ENCODE data around the gene MICAL2. TPM values are rescaled to one million over a fixed set of nuclear protein-coding genes. Genes with fewer than 3 reads are reported as not detected.
A peak's percentile ranks its signal among the peaks of the same experiment; 100 is the strongest.

Gene MICAL2
- total RNA-seq, 4 donors from 2014 or later = 24.7 to 53.7 (median 37.0) TPM

GRCh38 chr11:12098601-12099000 lies 11.8 kb upstream of the MICAL2 start:
- Histone ChIP-seq H3K27ac (no peak overlapping the region), H3K4me3 (no peak overlapping the region), H3K36me3 (no peaks in the 10 kb centered on the region), H3K9me3 (no peaks in the 10 kb centered on the region), H3K27me3 (peaks cover 10 to 24% (median 15%) of the 10 kb centered on the region in 3 donors), H3K4me1 (no peaks in the 10 kb centered on the region)
- DNase-seq = no peak
- TF ChIP-seq, protein P1, sequence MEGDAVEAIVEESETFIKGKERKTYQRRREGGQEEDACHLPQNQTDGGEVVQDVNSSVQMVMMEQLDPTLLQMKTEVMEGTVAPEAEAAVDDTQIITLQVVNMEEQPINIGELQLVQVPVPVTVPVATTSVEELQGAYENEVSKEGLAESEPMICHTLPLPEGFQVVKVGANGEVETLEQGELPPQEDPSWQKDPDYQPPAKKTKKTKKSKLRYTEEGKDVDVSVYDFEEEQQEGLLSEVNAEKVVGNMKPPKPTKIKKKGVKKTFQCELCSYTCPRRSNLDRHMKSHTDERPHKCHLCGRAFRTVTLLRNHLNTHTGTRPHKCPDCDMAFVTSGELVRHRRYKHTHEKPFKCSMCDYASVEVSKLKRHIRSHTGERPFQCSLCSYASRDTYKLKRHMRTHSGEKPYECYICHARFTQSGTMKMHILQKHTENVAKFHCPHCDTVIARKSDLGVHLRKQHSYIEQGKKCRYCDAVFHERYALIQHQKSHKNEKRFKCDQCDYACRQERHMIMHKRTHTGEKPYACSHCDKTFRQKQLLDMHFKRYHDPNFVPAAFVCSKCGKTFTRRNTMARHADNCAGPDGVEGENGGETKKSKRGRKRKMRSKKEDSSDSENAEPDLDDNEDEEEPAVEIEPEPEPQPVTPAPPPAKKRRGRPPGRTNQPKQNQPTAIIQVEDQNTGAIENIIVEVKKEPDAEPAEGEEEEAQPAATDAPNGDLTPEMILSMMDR (IDR thresholded peaks at IDR 0.05 in 4 of 5, conservative IDR thresholded peaks at IDR 0.05 in 1 of 5) = no peak
- TF ChIP-seq POLR2A (IDR thresholded peaks at IDR 0.05) = no peak
- ATAC-seq = no peak
- in situ Hi-C loops (cut with MboI; ENCODE audit: low sequenced_read_pairs in 4 of 4) (no loop called here), intact Hi-C loops (cut with DNase I; ENCODE audit: low total_unique reads) (no loop called here)

- H3K27me3 ChIP-seq = peaks cover 10 to 24% (median 15%) of the 10 kb centered on the region in 3 donors
- intact Hi-C loops (cut with DNase I; ENCODE audit: low total_unique reads) = no loop called here
- H3K4me3 ChIP-seq = no peak overlapping the region
- no peak for TF ChIP-seq POLR2A (IDR thresholded peaks at IDR 0.05)
- TF ChIP-seq, protein P1 (IDR thresholded peaks at IDR 0.05 in 4 of 5, conservative IDR thresholded peaks at IDR 0.05 in 1 of 5) = no peak
- ATAC-seq = no peak
- in situ Hi-C loops (cut with MboI; ENCODE audit: low sequenced_read_pairs in 4 of 4) = no loop called here
- H3K9me3 ChIP-seq = no peaks in the 10 kb centered on the region
- no peak overlapping the region for H3K27ac ChIP-seq
- no peaks in the 10 kb centered on the region for H3K4me1 ChIP-seq
- DNase-seq = no peak
- no peaks in the 10 kb centered on the region for H3K36me3 ChIP-seq
Measured at GRCh38 chr11:12099132-12099873, 11.1 kb upstream of the MICAL2 start.

DNA sequence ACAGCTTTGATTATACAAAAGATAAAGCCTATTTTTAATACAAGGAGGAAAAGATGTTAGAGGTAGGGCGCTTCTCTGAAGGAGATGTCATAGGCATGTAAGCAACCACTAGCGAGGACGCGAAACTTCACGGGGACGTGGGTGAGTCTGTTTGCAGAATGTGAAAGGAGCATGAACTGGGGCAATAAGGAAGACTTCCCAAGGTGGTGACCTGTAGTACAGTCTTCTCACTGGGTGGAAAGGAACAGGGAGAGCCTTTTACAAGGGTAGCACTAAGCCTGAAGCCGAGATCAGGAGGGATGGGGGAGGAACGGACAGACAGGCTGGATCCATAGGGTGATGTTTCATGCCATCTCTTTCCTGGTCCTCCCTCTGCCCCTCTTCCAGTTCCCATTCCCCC lies 10.0 kb upstream of the MICAL2 start:
- H3K27ac ChIP-seq = no peak overlapping the region
- ATAC-seq = no peak
- no peaks in the 10 kb centered on the region for H3K9me3 ChIP-seq
- no peak overlapping the region for H3K4me3 ChIP-seq
- DNase-seq = no peak
- H3K36me3 ChIP-seq = no peaks in the 10 kb centered on the region
- peaks cover 10 to 24% (median 15%) of the 10 kb centered on the region in 3 donors for H3K27me3 ChIP-seq
- in situ Hi-C loops (cut with MboI; ENCODE audit: low sequenced_read_pairs in 4 of 4) (no loop called here), intact Hi-C loops (cut with DNase I; ENCODE audit: low total_unique reads) (no loop called here)
- H3K4me1 ChIP-seq = no peaks in the 10 kb centered on the region
- TF ChIP-seq, protein P1 (IDR thresholded peaks at IDR 0.05 in 4 of 5, conservative IDR thresholded peaks at IDR 0.05 in 1 of 5) = no peak
- no peak for TF ChIP-seq POLR2A (IDR thresholded peaks at IDR 0.05)

DNA sequence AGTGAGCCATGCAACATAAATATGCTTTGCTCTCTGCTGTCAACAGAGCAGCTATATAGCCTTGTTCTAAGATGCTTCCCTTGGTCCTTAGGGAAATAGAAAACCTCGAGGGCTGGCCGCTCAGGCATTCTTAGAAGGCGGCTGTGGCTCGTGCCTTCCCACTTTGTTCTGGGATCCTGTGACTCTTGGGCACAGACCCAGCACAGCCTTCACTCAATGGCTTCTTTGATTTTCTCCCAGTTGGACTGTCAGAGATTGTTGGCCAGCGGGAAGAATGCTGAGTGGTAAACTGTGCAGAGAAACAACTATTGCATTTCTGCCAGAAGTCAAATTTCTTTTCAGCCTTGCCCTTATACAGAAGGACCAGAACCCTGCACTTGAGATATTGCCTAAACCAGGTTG lies 9.5 kb upstream of the MICAL2 start:
- H3K4me1 ChIP-seq = no peaks in the 10 kb centered on the region
- no peaks in the 10 kb centered on the region for H3K36me3 ChIP-seq
- in situ Hi-C loops (cut with MboI; ENCODE audit: low sequenced_read_pairs in 4 of 4) = no loop called here
- peaks cover 10 to 24% (median 15%) of the 10 kb centered on the region in 3 donors for H3K27me3 ChIP-seq
- H3K4me3 ChIP-seq = no peak overlapping the region
- no peak overlapping the region for H3K27ac ChIP-seq
- intact Hi-C loops (cut with DNase I; ENCODE audit: low total_unique reads) = no loop called here
- DNase-seq (peak in 1 of 2 donors; percentile 42), ATAC-seq (peak; percentile 59 to 74)
- no peaks in the 10 kb centered on the region for H3K9me3 ChIP-seq
- TF ChIP-seq, protein P1 (IDR thresholded peaks at IDR 0.05 in 4 of 5, conservative IDR thresholded peaks at IDR 0.05 in 1 of 5) = no peak
- no peak for TF ChIP-seq POLR2A (IDR thresholded peaks at IDR 0.05)

Data from gastrocnemius medialis (tissue), 4 donors.